H9 (cell line): ENCODE measurements around the gene HSPA12A. TPM values are rescaled to one million over a fixed set of nuclear protein-coding genes. Genes with fewer than 3 reads are reported as not detected.

Experiments used
- DNase-seq: peaks from one replicate; pipeline ENCODE4 v3.0.0-alpha.2; 2017
- H2AFZ ChIP-seq: one replicate; pipeline ENCODE4 v1.6.1; 2013; ENCODE audit warnings: mild to moderate bottlenecking, low read length, control low read depth, moderate library complexity
- H2AK5ac ChIP-seq: 2 replicates; pipeline ENCODE4 v1.6.1; 2013; ENCODE audit warnings: low read length, control low read depth, mixed read lengths; ENCODE audit not compliant: insufficient read length
- H2BK120ac ChIP-seq: one replicate; pipeline ENCODE4 v1.6.1; 2013; ENCODE audit warnings: low read depth, mild to moderate bottlenecking, low read length, control low read depth, inconsistent platforms; ENCODE audit not compliant: poor library complexity, severe bottlenecking
- H2BK12ac ChIP-seq: 2 replicates; pipeline ENCODE4 v1.6.1; 2013; ENCODE audit warnings: low read length, control low read depth, mixed read lengths, low read depth; ENCODE audit not compliant: insufficient read length
- H2BK15ac ChIP-seq: 2 replicates; pipeline ENCODE4 v1.6.1; 2013; ENCODE audit warnings: low read depth, low read length, control low read depth
- H2BK20ac ChIP-seq: one replicate; pipeline ENCODE4 v1.6.1; 2013; ENCODE audit warnings: low read depth, mild to moderate bottlenecking, low read length, control low read depth, inconsistent platforms; ENCODE audit not compliant: poor library complexity, severe bottlenecking
- H2BK5ac ChIP-seq: 2 replicates; pipeline ENCODE4 v1.6.1; 2013; ENCODE audit warnings: low read length, control low read depth, mixed read lengths; ENCODE audit not compliant: insufficient read length
- H3K14ac ChIP-seq: 2 replicates; pipeline ENCODE4 v1.6.1; 2013; ENCODE audit warnings: low read length, control low read depth; ENCODE audit not compliant: insufficient read depth
- H3K18ac ChIP-seq: 2 replicates; pipeline ENCODE4 v1.6.1; 2013; ENCODE audit warnings: low read depth, mild to moderate bottlenecking, mixed read lengths, low read length, control low read depth; ENCODE audit not compliant: insufficient read length
- H3K23ac ChIP-seq: 2 replicates; pipeline ENCODE4 v1.6.1; 2013; ENCODE audit warnings: low read length, control low read depth, mixed read lengths, low read depth; ENCODE audit not compliant: insufficient read length
- H3K23me2 ChIP-seq: 2 replicates; pipeline ENCODE4 v1.6.1; 2013; ENCODE audit warnings: low read depth, mild to moderate bottlenecking, mixed read lengths, low read length, control low read depth; ENCODE audit not compliant: insufficient read length, poor library complexity, severe bottlenecking
- H3K27ac ChIP-seq: 2 replicates; pipeline ENCODE4 v1.5.1; 2013; ENCODE audit warnings: low read length, control low read depth, mixed read lengths, low read depth; ENCODE audit not compliant: insufficient read length
- H3K27me3 ChIP-seq: 2 replicates; pipeline ENCODE4 v1.6.1; 2013; ENCODE audit warnings: low read length, control low read depth, inconsistent platforms; ENCODE audit not compliant: insufficient read depth
- H3K4ac ChIP-seq: 2 replicates; pipeline ENCODE4 v1.6.1; 2013; ENCODE audit warnings: low read depth, mild to moderate bottlenecking, control low read depth, inconsistent platforms, low read length, moderate library complexity
- H3K4me1 ChIP-seq: 2 replicates; pipeline ENCODE4 v1.6.1; 2013; ENCODE audit warnings: low read length, control low read depth, inconsistent platforms; ENCODE audit not compliant: insufficient read depth
- H3K4me2 ChIP-seq: 2 replicates; pipeline ENCODE4 v1.6.1; 2013; ENCODE audit warnings: low read length, control low read depth, mixed read lengths; ENCODE audit not compliant: insufficient read length, insufficient read depth
- H3K56ac ChIP-seq: 2 replicates; pipeline ENCODE4 v1.6.1; 2013; ENCODE audit warnings: low read depth, mild to moderate bottlenecking, mixed read lengths, low read length, control low read depth; ENCODE audit not compliant: insufficient read length
- H3K79me1 ChIP-seq: 2 replicates; pipeline ENCODE4 v1.6.1; 2013; ENCODE audit warnings: low read depth, mild to moderate bottlenecking, moderate library complexity, low read length, control low read depth, inconsistent platforms; ENCODE audit not compliant: insufficient read depth, poor library complexity, severe bottlenecking
- H3K79me2 ChIP-seq: 2 replicates; pipeline ENCODE4 v1.6.1; 2013; ENCODE audit warnings: low read length, control low read depth, inconsistent platforms; ENCODE audit not compliant: insufficient read depth
- H3K9ac ChIP-seq: 2 replicates; pipeline ENCODE4 v1.6.1; 2013; ENCODE audit warnings: low read length, control low read depth, mixed read lengths; ENCODE audit not compliant: insufficient read length; ENCODE audit errors: extremely low read depth
- H3K9me3 ChIP-seq: one replicate; pipeline ENCODE4 v1.6.1; 2013; ENCODE audit warnings: low read depth, low read length, inconsistent platforms; ENCODE audit not compliant: control insufficient read depth
- H3T11ph ChIP-seq: one replicate; pipeline ENCODE4 v1.6.1; 2013; ENCODE audit warnings: mild to moderate bottlenecking, low read length, control low read depth, inconsistent platforms
- H4K20me1 ChIP-seq: one replicate; pipeline ENCODE4 v1.6.1; 2013; ENCODE audit not compliant: control insufficient read depth, insufficient read length, insufficient read depth
- H4K5ac ChIP-seq: 2 replicates; pipeline ENCODE4 v1.6.1; 2013; ENCODE audit warnings: low read depth, mild to moderate bottlenecking, mixed read lengths, low read length, control low read depth; ENCODE audit not compliant: insufficient read length
- H4K8ac ChIP-seq: replicated peaks from 2 replicates; pipeline ENCODE4 v1.6.1; 2013; ENCODE audit warnings: low read length, control low read depth, mixed read lengths, low read depth; ENCODE audit not compliant: insufficient read length
- H4K91ac ChIP-seq: 2 replicates; pipeline ENCODE4 v1.6.1; 2013; ENCODE audit warnings: low read depth, mild to moderate bottlenecking, moderate library complexity, mixed read lengths, low read length, control low read depth; ENCODE audit not compliant: insufficient read length
- H3K27ac Mint-ChIP-seq, 3 experiments: 2 replicates in 2 of 3; 3 replicates in 1 of 3; pipeline ENCODE4 v1.8.0; 2020 to 2021; ENCODE audit warnings: mixed read lengths in 3 of 3, mild to moderate bottlenecking in 1 of 3, moderate library complexity in 1 of 3
- H3K27me3 Mint-ChIP-seq: 2 replicates; pipeline ENCODE4 v1.8.0; 2021; ENCODE audit warnings: low read depth, mild to moderate bottlenecking, moderate library complexity, mixed read lengths
- H3K36me3 Mint-ChIP-seq, 3 experiments: 2 replicates in 2 of 3; 3 replicates in 1 of 3; pipeline ENCODE4 v1.8.0; 2020 to 2021; ENCODE audit warnings: low read depth in 3 of 3, mixed read lengths in 3 of 3; ENCODE audit not compliant: insufficient read depth in 1 of 3
- H3K4me1 Mint-ChIP-seq, 2 experiments: 2 replicates each; pipeline ENCODE4 v1.8.0; 2020; ENCODE audit warnings: mixed read lengths in 2 of 2
- H3K4me3 Mint-ChIP-seq, 2 experiments: 2 replicates in 1 of 2; 3 replicates in 1 of 2; pipeline ENCODE4 v1.8.0; 2020 to 2021; ENCODE audit warnings: mild to moderate bottlenecking in 2 of 2, mixed read lengths in 2 of 2, moderate library complexity in 1 of 2
- H3K9me3 Mint-ChIP-seq, 2 experiments: 2 replicates in 1 of 2; 3 replicates in 1 of 2; pipeline ENCODE4 v1.8.0; 2020; ENCODE audit warnings: mild to moderate bottlenecking in 2 of 2, mixed read lengths in 2 of 2, moderate library complexity in 1 of 2
- CTCF ChIP-seq: fragments of 200-600 bp; sonication (generic); conservative IDR thresholded peaks from 3 replicates; pipeline ENCODE4 v1.8.0; 2021; ENCODE audit warnings: antibody characterized with exemption, mild to moderate bottlenecking
- WGBS: extraction: QIAGEN DNeasy Blood & Tissue Kit; methylation state at CpG from one replicate; pipeline ENCODE4 v1.1.7; 2013; ENCODE audit warnings: missing lambda C conversion rate, low lambda C conversion rate, mixed read lengths; ENCODE audit not compliant: insufficient read length; ENCODE audit errors: extremely low coverage; 5-methylcytosine and 5-hydroxymethylcytosine counted together
- total RNA-seq: library from RNA; stranded (reverse); gene quantifications from 2 replicates; pipeline ENCODE4 v1.2.1, GENCODE V29; 2021

The HSPA12A gene
- total RNA-seq, 1 experiment from 2014 or later: 3.2 TPM

- H2BK120ac ChIP-seq: no peak overlapping the region
- no peak overlapping the region for H3T11ph ChIP-seq
- no peaks in the 10 kb centered on the region for H3K9me3 ChIP-seq
- no peak overlapping the region for H4K8ac ChIP-seq
- H2BK12ac ChIP-seq: no peak overlapping the region
- H4K20me1 ChIP-seq: no peaks in the 10 kb centered on the region
- no peak overlapping the region for H3K4ac ChIP-seq
- no peak overlapping the region for H3K56ac ChIP-seq
- H3K9ac ChIP-seq: no peak overlapping the region
- no peak overlapping the region for H2AFZ ChIP-seq
- no peaks in the 10 kb centered on the region for H3K79me1 ChIP-seq
- no peak overlapping the region for H3K27ac ChIP-seq
- no peak overlapping the region for H4K91ac ChIP-seq
- H3K23me2 ChIP-seq: no peaks in the 10 kb centered on the region
- no peak overlapping the region for H3K23ac ChIP-seq
- no CpG with 5 or more reads among the region's 1 CpG for WGBS
- no peak for TF ChIP-seq CTCF
- H3K27me3 ChIP-seq: no peaks in the 10 kb centered on the region
- H2BK5ac ChIP-seq: no peak overlapping the region
- no peaks in the 10 kb centered on the region for H3K36me3 Mint-ChIP-seq
- H3K27me3 Mint-ChIP-seq: peaks cover 3% of the 10 kb centered on the region; the same call in 1 of the 2 replicates
- no peak overlapping the region for H4K5ac ChIP-seq
- H3K18ac ChIP-seq: no peak overlapping the region
- no peak overlapping the region for H3K14ac ChIP-seq
- no peak overlapping the region for H3K4me3 Mint-ChIP-seq
- no peak overlapping the region for H3K4me2 ChIP-seq
- DNase-seq: no peak
- H3K4me1 ChIP-seq: no peaks in the 10 kb centered on the region
- no peak overlapping the region for H3K27ac Mint-ChIP-seq
- peaks cover 0 to 5% of the 10 kb centered on the region in 2 experiments; a peak in 2 of 5 replicates for H3K9me3 Mint-ChIP-seq
- no peak overlapping the region for H2BK15ac ChIP-seq
- no peaks in the 10 kb centered on the region for H3K79me2 ChIP-seq
- peaks cover 7 to 10% of the 10 kb centered on the region in 2 experiments; a peak in 3 of 4 replicates for H3K4me1 Mint-ChIP-seq
- no peak overlapping the region for H2BK20ac ChIP-seq
- no peak overlapping the region for H2AK5ac ChIP-seq
Measured at GRCh38 chr10:116637830-116638229, 104.5 kb downstream of the HSPA12A start.
